Measurements from ENCODE around the gene RHOB. TPM values are rescaled to one million over a fixed set of nuclear protein-coding genes. Genes with fewer than 3 reads are reported as not detected.
"Not testable (repeated sequence)": the region's sequence is repeated elsewhere in the genome, so short reads cannot be mapped to it uniquely, and the experiment has no call there.

RHOB gene
- total RNA-seq, 2 donors from 2014 or later, result 77.5 to 165 TPM

DNA sequence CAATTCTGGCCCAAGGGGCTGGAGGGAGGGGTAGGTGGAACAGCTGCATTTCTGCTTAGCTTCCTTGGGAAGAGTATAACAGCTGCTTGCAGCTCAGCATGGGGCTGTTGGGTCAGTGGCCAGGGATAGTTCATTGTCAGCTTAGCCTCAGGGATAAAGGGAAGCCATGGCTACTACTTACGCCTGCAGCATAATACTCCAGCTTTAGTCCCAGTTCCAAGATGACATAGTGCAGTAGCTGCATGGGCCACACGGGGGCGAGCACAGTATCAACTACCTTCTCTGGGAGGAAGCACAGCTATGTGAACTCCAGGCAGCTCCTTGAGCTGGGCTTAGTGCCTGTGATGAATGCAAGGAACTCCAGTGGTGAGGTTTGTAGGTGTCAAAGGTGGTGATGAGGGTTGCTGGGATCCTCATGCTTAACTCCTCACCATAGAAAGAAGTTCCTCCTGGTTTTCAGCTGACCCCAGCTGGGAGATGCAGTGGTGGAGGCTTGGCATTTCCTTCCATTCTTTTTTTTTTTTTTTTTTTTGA is 35.4 kb upstream of the RHOB start:
- TF ChIP-seq CTCF (IDR thresholded peaks at IDR 0.05), result peak; percentile 76
- Histone ChIP-seq H3K9ac (ENCODE audit: low read depth in 2 of 2, low read length in 2 of 2) (no peak overlapping the region), H3K4me3 (no peak overlapping the region), H3K4me1 (no peaks in the 10 kb centered on the region), H3K36me3 (no peaks in the 10 kb centered on the region), H3K9me3 (peaks cover 2% of the 10 kb centered on the region), H3K27ac (no peak overlapping the region), H3K27me3 (no peaks in the 10 kb centered on the region)
- intact Hi-C loops (cut with DNase I), result no loop called here
- DNase-seq, result peak; percentile 94

- H3K9me3 ChIP-seq, result no peaks in the 10 kb centered on the region
- intact Hi-C loops (cut with DNase I), result no loop called here
- no peak for TF ChIP-seq CTCF (IDR thresholded peaks at IDR 0.05)
- no peaks in the 10 kb centered on the region for H3K27me3 ChIP-seq
- H3K27ac ChIP-seq, result no peak overlapping the region
- H3K4me1 ChIP-seq, result no peaks in the 10 kb centered on the region
- no peak overlapping the region for H3K9ac ChIP-seq (ENCODE audit: low read depth in 2 of 2, low read length in 2 of 2)
- DNase-seq, result no peak
- no peak overlapping the region for H3K4me3 ChIP-seq
- H3K36me3 ChIP-seq, result no peaks in the 10 kb centered on the region
Observed at GRCh38 chr2:20414806-20415205, 32.1 kb upstream of the RHOB start.

DNA sequence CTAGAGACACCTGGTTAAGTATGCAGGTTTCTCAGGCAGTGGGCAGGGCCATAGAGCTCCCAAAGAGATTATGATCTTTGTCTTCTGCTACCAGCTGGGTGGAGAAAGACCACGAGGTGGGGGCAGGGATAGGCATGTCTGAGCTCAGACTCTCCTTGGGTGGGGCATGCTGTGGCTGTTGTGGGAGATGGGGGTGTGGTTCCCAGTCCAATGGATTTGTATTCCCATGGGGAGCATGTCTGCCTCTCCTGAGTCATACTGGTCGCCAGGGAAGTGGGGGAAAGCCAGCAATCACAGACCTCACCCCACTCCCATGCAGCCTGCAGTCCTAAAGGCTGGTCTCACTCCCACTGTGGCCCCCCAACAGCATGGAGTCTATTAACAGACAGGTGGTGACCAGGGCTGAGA is 31.4 kb upstream of the RHOB start:
- no peak for TF ChIP-seq CTCF (IDR thresholded peaks at IDR 0.05)
- H3K27me3 ChIP-seq, result no peaks in the 10 kb centered on the region
- no peaks in the 10 kb centered on the region for H3K9me3 ChIP-seq
- H3K36me3 ChIP-seq, result no peaks in the 10 kb centered on the region
- H3K4me3 ChIP-seq, result no peak overlapping the region
- intact Hi-C loops (cut with DNase I), result no loop called here
- peak; percentile 40 for DNase-seq
- H3K27ac ChIP-seq, result no peak overlapping the region
- no peak overlapping the region for H3K9ac ChIP-seq (ENCODE audit: low read depth in 2 of 2, low read length in 2 of 2)
- H3K4me1 ChIP-seq, result no peaks in the 10 kb centered on the region

GRCh38 chr2:20416723-20417122 is 30.2 kb upstream of the RHOB start:
- intact Hi-C loops (cut with DNase I), result no loop called here
- TF ChIP-seq CTCF (IDR thresholded peaks at IDR 0.05), result no peak

DNA sequence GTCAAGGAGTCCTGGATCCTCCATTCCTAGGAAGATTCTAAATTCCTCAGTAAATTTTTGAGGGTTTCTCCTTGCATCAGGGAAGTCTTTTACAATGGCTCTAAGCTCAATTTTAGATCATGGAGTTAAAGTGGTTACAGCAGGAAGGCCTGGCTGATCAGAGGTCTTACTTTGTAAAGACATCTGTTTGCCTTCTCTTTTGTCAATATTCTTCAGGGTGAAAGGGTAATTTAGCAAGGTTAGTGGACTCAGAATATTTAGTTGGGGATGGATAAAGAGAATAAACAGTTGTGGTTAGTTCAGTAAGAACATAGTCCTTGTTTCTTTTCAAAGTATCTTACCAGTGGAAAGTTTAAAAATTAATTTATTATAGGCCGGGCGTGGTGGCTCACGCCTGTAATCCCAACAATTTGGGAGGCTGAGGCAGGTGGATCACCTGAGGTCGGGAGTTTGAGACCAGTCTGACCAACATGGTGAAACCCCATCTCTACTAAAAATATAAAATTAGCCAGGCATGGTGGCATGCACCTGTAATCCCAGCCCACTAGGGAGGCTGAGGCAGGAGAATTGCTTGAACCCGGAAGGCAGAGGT is 29.5 kb upstream of the RHOB start:
- H3K9ac ChIP-seq (ENCODE audit: low read depth in 2 of 2, low read length in 2 of 2); DNase-seq; H3K4me1 ChIP-seq; H3K36me3 ChIP-seq; H3K4me3 ChIP-seq; H3K27ac ChIP-seq; intact Hi-C loops (cut with DNase I); H3K9me3 ChIP-seq; H3K27me3 ChIP-seq: not testable (repeated sequence)

More at GRCh38 chr2:20416723-20417122, 30.2 kb upstream of the RHOB start:
- H3K9me3 ChIP-seq, result no peaks in the 10 kb centered on the region
- H3K27me3 ChIP-seq, result no peaks in the 10 kb centered on the region
- H3K9ac ChIP-seq (ENCODE audit: low read depth in 2 of 2, low read length in 2 of 2), result no peak overlapping the region
- H3K4me1 ChIP-seq, result no peaks in the 10 kb centered on the region
- H3K4me3 ChIP-seq, result no peak overlapping the region
- no peaks in the 10 kb centered on the region for H3K36me3 ChIP-seq
- DNase-seq, result no peak
- H3K27ac ChIP-seq, result no peak overlapping the region

DNA sequence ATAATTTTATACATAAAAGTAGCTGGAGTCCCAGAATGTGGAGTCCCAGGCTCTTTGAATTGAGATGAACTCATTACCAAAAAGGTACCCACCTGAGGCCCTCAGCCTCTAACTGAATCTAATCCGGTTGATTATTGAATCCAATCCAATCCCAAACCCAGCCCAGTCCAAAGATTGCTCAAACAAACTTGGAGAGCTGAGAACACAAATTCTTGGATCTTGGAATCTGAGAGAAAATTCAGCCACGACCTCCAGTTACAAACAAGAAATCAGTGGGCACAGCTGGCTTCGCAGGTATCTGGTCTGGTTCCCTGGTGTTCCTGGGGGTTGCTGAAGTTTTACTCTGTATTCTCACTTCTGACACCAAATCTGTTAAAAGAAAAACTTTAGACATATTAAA is 28.4 kb upstream of the RHOB start:
- intact Hi-C loops (cut with DNase I), result no loop called here
- H3K27me3 ChIP-seq, result no peaks in the 10 kb centered on the region
- H3K9ac ChIP-seq (ENCODE audit: low read depth in 2 of 2, low read length in 2 of 2), result no peak overlapping the region
- no peak for TF ChIP-seq CTCF (IDR thresholded peaks at IDR 0.05)
- no peak overlapping the region for H3K4me3 ChIP-seq
- DNase-seq, result no peak
- no peaks in the 10 kb centered on the region for H3K4me1 ChIP-seq
- no peaks in the 10 kb centered on the region for H3K9me3 ChIP-seq
- peak overlapping the region; percentile 69 for H3K27ac ChIP-seq
- H3K36me3 ChIP-seq, result no peaks in the 10 kb centered on the region

Data from colonic mucosa (tissue), 4 donors.